ENCODE measurements around the gene SLC35D1. TPM values are rescaled to one million over a fixed set of nuclear protein-coding genes. Genes with fewer than 3 reads are reported as not detected.

Gene SLC35D1
- total and polyA plus RNA-seq, 2 of the 8 experiments (the other 6 are each of a cell fraction or from before 2014, with no cell fraction given) = 1.2 to 2.7 TPM

DNA sequence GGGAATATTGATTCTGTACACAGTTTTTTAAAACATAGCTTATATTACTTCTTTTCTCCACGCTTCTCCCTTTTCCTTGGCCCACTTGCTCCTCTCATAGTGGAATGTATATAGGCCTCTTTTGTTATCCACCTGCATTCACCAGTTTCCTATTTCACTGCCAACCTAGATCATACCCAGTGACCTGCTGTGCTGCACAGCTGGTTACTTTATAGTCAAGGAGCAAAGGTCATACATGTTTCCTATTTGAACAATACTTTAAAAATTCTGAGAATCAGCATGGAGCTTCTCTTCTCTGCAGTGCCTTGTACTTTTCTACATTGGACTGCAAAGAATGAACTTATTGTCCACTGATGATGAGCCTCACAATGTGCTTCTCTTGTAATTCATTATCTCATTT lies 4.3 kb upstream of the SLC35D1 start:
- WGBS, 2 experiments (ENCODE audit: extremely low coverage in 1 of 2, insufficient coverage in 1 of 2, insufficient read length in 1 of 2, insufficient replicate concordance in 2 of 2, low coverage in 1 of 2, low lambda C conversion rate in 2 of 2, missing lambda C conversion rate in 1 of 2) = 70% methylated on average over 1 of the region's 1 CpG; no CpG with 5 or more reads in 1 of the 2 experiments
- no peaks in the 10 kb centered on the region for H4K20me1 ChIP-seq (replicated peaks in 1 of 2; ENCODE audit: control insufficient read depth in 1 of 2, insufficient read depth in 2 of 2, low read length in 2 of 2)
- H2BK20ac ChIP-seq (ENCODE audit: low read length) = no peak overlapping the region
- no peak overlapping the region for H3K14ac ChIP-seq (ENCODE audit: insufficient read length)
- H2BK12ac ChIP-seq (ENCODE audit: low read depth, low read length) = no peak overlapping the region
- H3K9me3 ChIP-seq (ENCODE audit: insufficient read depth in 2 of 2, low read depth in 1 of 2, low read length in 1 of 2) = no peaks in the 10 kb centered on the region
- H2BK5ac ChIP-seq (ENCODE audit: low read depth, low read length) = no peak overlapping the region
- peaks cover 2% of the 10 kb centered on the region for H3K23me2 ChIP-seq (ENCODE audit: low read depth, low read length)
- H2BK120ac ChIP-seq (replicated peaks; ENCODE audit: low read depth, low read length) = no peak overlapping the region
- H3K27me3 ChIP-seq (replicated peaks in 1 of 4; ENCODE audit: control insufficient read depth in 3 of 4, extremely low read depth in 1 of 4, insufficient read depth in 3 of 4, low read length in 3 of 4) = no peaks in the 10 kb centered on the region
- H3K4me1 ChIP-seq (replicated peaks in 1 of 4; ENCODE audit: control insufficient read depth in 3 of 4, insufficient read depth in 4 of 4, low read length in 3 of 4) = peaks cover 0 to 9% (median 0%) of the 10 kb centered on the region in 4 experiments; a peak in 3 of 7 replicates
- no peak for DNase-seq (ENCODE audit: low read depth in 1 of 2, low spot score in 2 of 2)
- no peaks in the 10 kb centered on the region for H3K36me3 ChIP-seq (ENCODE audit: control insufficient read depth in 2 of 4, insufficient read depth in 4 of 4, low read length in 3 of 4)
- no peak for FAIRE-seq
- H3K4me2 ChIP-seq (ENCODE audit: insufficient read depth in 1 of 2, low read depth in 2 of 2, low read length in 2 of 2) = no peak overlapping the region
- TF ChIP-seq TBP (IDR thresholded peaks at IDR 0.05; ENCODE audit: low read depth, low read length) = no peak
- no peak overlapping the region for H4K91ac ChIP-seq (replicated peaks; ENCODE audit: insufficient read length, low read length)
- no peak overlapping the region for H4K5ac ChIP-seq (ENCODE audit: insufficient read length, low read depth, low read length)
- H3K4ac ChIP-seq (replicated peaks; ENCODE audit: insufficient read length, low read depth, low read length) = no peak overlapping the region
- no peak overlapping the region for H4K8ac ChIP-seq (ENCODE audit: extremely low read depth, insufficient read depth, low read length)
- no peak overlapping the region for H3K4me3 ChIP-seq (ENCODE audit: extremely low read depth in 1 of 4, insufficient read depth in 2 of 4, low read depth in 3 of 4, low read length in 4 of 4)
- H3K56ac ChIP-seq (replicated peaks; ENCODE audit: insufficient read length, low read depth, low read length) = no peak overlapping the region
- CTCF ChIA-PET (ENCODE audit: partially characterized antibody) = interaction anchor here (0.8 to 2.6 kb wide), 4 partner anchors 62 to 184 kb away, joined by 3 to 8 read pairs (median 3); no protein-coding TSS in a partner anchor
- no peaks in the 10 kb centered on the region for H3K79me1 ChIP-seq (ENCODE audit: low read depth, low read length)
- H3K9ac ChIP-seq (replicated peaks in 1 of 4; ENCODE audit: extremely low read depth in 1 of 4, low read depth in 3 of 4, low read length in 3 of 4) = no peak overlapping the region
- no peak overlapping the region for H2BK15ac ChIP-seq (ENCODE audit: low read length)
- no peak overlapping the region for H2AFZ ChIP-seq (ENCODE audit: low read length)
- POLR2A ChIA-PET (ENCODE audit: partially characterized antibody) = no interaction called here
- H3K79me2 ChIP-seq (ENCODE audit: control insufficient read depth in 1 of 2, insufficient read depth in 2 of 2, low read length in 2 of 2) = no peaks in the 10 kb centered on the region; a peak in 1 of 4 replicates
- H2AK5ac ChIP-seq (ENCODE audit: low read depth, low read length) = no peak overlapping the region
- H3K23ac ChIP-seq (ENCODE audit: insufficient read length) = no peak overlapping the region
- no peak overlapping the region for H3K27ac ChIP-seq (ENCODE audit: low read depth, low read length)
- no peak overlapping the region for H3K18ac ChIP-seq (ENCODE audit: extremely low read depth, low read length)
